Astrocyte of the cerebellum (primary cell): ENCODE data around the gene CNOT6.

Source experiments
- DNase-seq: peaks from one replicate; pipeline ENCODE4 v3.0.0-alpha.2; 2011; ENCODE audit warnings: low read depth
- H3K4me3 ChIP-seq: 2 replicates; pipeline ENCODE4 v1.5.1; 2011; ENCODE audit warnings: mild to moderate bottlenecking, low read depth, low read length, moderate library complexity
- CTCF ChIP-seq: IDR thresholded peaks from 2 replicates; pipeline ENCODE4 v1.5.1; 2012; ENCODE audit warnings: low read length, low read depth, moderate library complexity, mild to moderate bottlenecking; ENCODE audit errors: missing control alignments
- in situ Hi-C: cut with HindIII; loops from 2 replicates; pipeline ENCODE4 v1.10.0; 2017; ENCODE audit warnings: low sequenced_read_pairs

The CNOT6 gene

GRCh38 chr5:180605554-180606214, 111.5 kb downstream of the CNOT6 start:
- in situ Hi-C loops = no loop called here
- DNase-seq = peak; percentile 12
- peak; percentile 80 for TF ChIP-seq CTCF

GRCh38 chr5:180606215-180606785, 112.1 kb downstream of the CNOT6 start:
- no peak for TF ChIP-seq CTCF
- in situ Hi-C loops = no loop called here
- no peak overlapping the region for H3K4me3 ChIP-seq
- no peak for DNase-seq

More at GRCh38 chr5:180605554-180606214, 111.5 kb downstream of the CNOT6 start:
- H3K4me3 ChIP-seq = no peak overlapping the region

GRCh38 chr5:180607861-180608571, 113.8 kb downstream of the CNOT6 start:
- no peak for DNase-seq
- in situ Hi-C loops = no loop called here
- no peak for TF ChIP-seq CTCF
- H3K4me3 ChIP-seq = no peak overlapping the region

GRCh38 chr5:180608572-180609310, 114.6 kb downstream of the CNOT6 start:
- in situ Hi-C loops = no loop called here
- DNase-seq = no peak
- no peak for TF ChIP-seq CTCF
- no peak overlapping the region for H3K4me3 ChIP-seq

- no peak for TF ChIP-seq CTCF
- in situ Hi-C loops = no loop called here
- no peak overlapping the region for H3K4me3 ChIP-seq
- no peak for DNase-seq
Observed at GRCh38 chr5:180609386-180609785, 115.2 kb downstream of the CNOT6 start.

- DNase-seq = no peak
- H3K4me3 ChIP-seq = no peak overlapping the region
- in situ Hi-C loops = no loop called here
- TF ChIP-seq CTCF = no peak
Observed at GRCh38 chr5:180609817-180610550, 115.8 kb downstream of the CNOT6 start.
